Vagina (tissue), 2 donors: ENCODE measurements around the gene TCEAL3.

Experiments
- POLR2A ChIP-seq, 2 donors: fragments of 450-650 bp; IDR thresholded peaks; one replicate each; pipeline ENCODE4 v1.6.1; 2017; ENCODE audit warnings: antibody characterized with exemption in 2 of 2, mild to moderate bottlenecking in 2 of 2, moderate library complexity in 2 of 2
- TF ChIP-seq, protein P1 (sequence below), 3 experiments: fragments of 450-650 bp in 2 of 3; fragments of 200-600 bp in 1 of 3; sonication (generic) in 1 of 3; IDR thresholded peaks; one replicate each; pipeline ENCODE4 v1.5.1; 2017 to 2019; ENCODE audit warnings: antibody characterized with exemption in 3 of 3, mild to moderate bottlenecking in 2 of 3, moderate library complexity in 2 of 3

- TF ChIP-seq, protein P1, sequence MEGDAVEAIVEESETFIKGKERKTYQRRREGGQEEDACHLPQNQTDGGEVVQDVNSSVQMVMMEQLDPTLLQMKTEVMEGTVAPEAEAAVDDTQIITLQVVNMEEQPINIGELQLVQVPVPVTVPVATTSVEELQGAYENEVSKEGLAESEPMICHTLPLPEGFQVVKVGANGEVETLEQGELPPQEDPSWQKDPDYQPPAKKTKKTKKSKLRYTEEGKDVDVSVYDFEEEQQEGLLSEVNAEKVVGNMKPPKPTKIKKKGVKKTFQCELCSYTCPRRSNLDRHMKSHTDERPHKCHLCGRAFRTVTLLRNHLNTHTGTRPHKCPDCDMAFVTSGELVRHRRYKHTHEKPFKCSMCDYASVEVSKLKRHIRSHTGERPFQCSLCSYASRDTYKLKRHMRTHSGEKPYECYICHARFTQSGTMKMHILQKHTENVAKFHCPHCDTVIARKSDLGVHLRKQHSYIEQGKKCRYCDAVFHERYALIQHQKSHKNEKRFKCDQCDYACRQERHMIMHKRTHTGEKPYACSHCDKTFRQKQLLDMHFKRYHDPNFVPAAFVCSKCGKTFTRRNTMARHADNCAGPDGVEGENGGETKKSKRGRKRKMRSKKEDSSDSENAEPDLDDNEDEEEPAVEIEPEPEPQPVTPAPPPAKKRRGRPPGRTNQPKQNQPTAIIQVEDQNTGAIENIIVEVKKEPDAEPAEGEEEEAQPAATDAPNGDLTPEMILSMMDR (IDR thresholded peaks at IDR 0.05), result no peak
- TF ChIP-seq POLR2A (IDR thresholded peaks at IDR 0.05), result no peak
Observed at GRCh38 chrX:103624111-103624510, 16.3 kb downstream of the TCEAL3 start.
